Kidney epithelial cell (primary cell): Measurements from ENCODE around the gene RGS11. TPM values are rescaled to one million over a fixed set of nuclear protein-coding genes. Genes with fewer than 3 reads are reported as not detected.
"Not testable (repeated sequence)": the region's sequence is repeated elsewhere in the genome, so short reads cannot be mapped to it uniquely, and the experiment has no call there.

Experiments
- DNase-seq: peaks from one replicate; pipeline ENCODE4 v3.0.0-alpha.2; 2010; ENCODE audit warnings: low read depth
- H3K27me3 ChIP-seq: 2 replicates; pipeline ENCODE4 v1.6.0; 2011; ENCODE audit warnings: low read length; ENCODE audit not compliant: control insufficient read depth, insufficient read depth
- H3K36me3 ChIP-seq: 2 replicates; pipeline ENCODE4 v1.5.1; 2011; ENCODE audit warnings: low read length; ENCODE audit not compliant: control insufficient read depth, insufficient read depth
- H3K4me3 ChIP-seq: 2 replicates; pipeline ENCODE4 v1.5.1; 2011; ENCODE audit warnings: low read depth, mild to moderate bottlenecking, control low read depth, low read length
- CTCF ChIP-seq: IDR thresholded peaks from 2 replicates; pipeline ENCODE4 v1.5.1; 2011; ENCODE audit warnings: mild to moderate bottlenecking, moderate library complexity, low read length, control low read depth, inconsistent platforms; ENCODE audit not compliant: insufficient read depth, poor library complexity, severe bottlenecking
- total RNA-seq: library from RNA; depleted of rRNA; stranded (reverse); fragments of >200 nt; gene quantifications from 2 replicates; pipeline ENCODE4 v1.2.3, GENCODE V29; 2015

RGS11 gene
- total RNA-seq, 1 donor from 2014 or later, result not detected

- no peak for TF ChIP-seq CTCF
- no peak for DNase-seq
- Histone ChIP-seq H3K27me3 (no peaks in the 10 kb centered on the region), H3K36me3 (no peaks in the 10 kb centered on the region), H3K4me3 (no peak overlapping the region)
Observed at GRCh38 chr16:259226-259625, 16.5 kb downstream of the RGS11 start.

- H3K4me3 ChIP-seq, DNase-seq, H3K36me3 ChIP-seq, H3K27me3 ChIP-seq: not testable (repeated sequence)
Observed at GRCh38 chr16:258091-258490, 17.7 kb downstream of the RGS11 start.

GRCh38 chr16:255183-255582 is 20.6 kb downstream of the RGS11 start:
- TF ChIP-seq CTCF, result no peak
- Histone ChIP-seq H3K36me3 (peaks cover 4% of the 10 kb centered on the region), H3K4me3 (no peak overlapping the region), H3K27me3 (no peaks in the 10 kb centered on the region)
- DNase-seq, result no peak

- H3K36me3 ChIP-seq, result peaks cover 4% of the 10 kb centered on the region
- no peak for TF ChIP-seq CTCF
- no peaks in the 10 kb centered on the region for H3K27me3 ChIP-seq
- no peak for DNase-seq
- no peak overlapping the region for H3K4me3 ChIP-seq
Observed at GRCh38 chr16:254461-254860, 21.3 kb downstream of the RGS11 start.

- TF ChIP-seq CTCF, result no peak
- H3K27me3 ChIP-seq, result no peaks in the 10 kb centered on the region
Observed at GRCh38 chr16:253833-254232, 21.9 kb downstream of the RGS11 start.

GRCh38 chr16:252366-253337 is 23.1 kb downstream of the RGS11 start:
- DNase-seq, result no peak
- H3K4me3 ChIP-seq, result no peak overlapping the region
- no peaks in the 10 kb centered on the region for H3K27me3 ChIP-seq
- no peak for TF ChIP-seq CTCF
- peaks cover 4% of the 10 kb centered on the region for H3K36me3 ChIP-seq

More at GRCh38 chr16:253833-254232, 21.9 kb downstream of the RGS11 start:
- no peak for DNase-seq
- peaks cover 4% of the 10 kb centered on the region for H3K36me3 ChIP-seq
- no peak overlapping the region for H3K4me3 ChIP-seq
